ENCODE measurements around the gene FSTL4.

Gene FSTL4

GRCh38 chr5:133612249-133612860 lies at the start of gene FSTL4:
TSS of gene FSTL4 (minus strand) at chr5:133612541.
- peak; percentile 65 for DNase-seq

GRCh38 chr5:133661389-133661788 lies 49.0 kb upstream of the FSTL4 start:
- no peak for DNase-seq

GRCh38 chr5:133658327-133658726 lies 46.0 kb upstream of the FSTL4 start:
- no peak for DNase-seq

GRCh38 chr5:133657036-133657435 lies 44.7 kb upstream of the FSTL4 start:
- no peak for DNase-seq

- DNase-seq, result no peak
Measured at GRCh38 chr5:133655966-133656365, 43.6 kb upstream of the FSTL4 start.

GRCh38 chr5:133653760-133654049 lies 41.4 kb upstream of the FSTL4 start:
- DNase-seq, result no peak

GRCh38 chr5:133652951-133653759 lies 40.8 kb upstream of the FSTL4 start:
- DNase-seq, result no peak

GRCh38 chr5:133644000-133644865 lies 31.9 kb upstream of the FSTL4 start:
- DNase-seq, result no peak

- DNase-seq, result no peak
Measured at GRCh38 chr5:133643365-133643764, 31.0 kb upstream of the FSTL4 start.

GRCh38 chr5:133642153-133642722 lies 29.9 kb upstream of the FSTL4 start:
- no peak for DNase-seq

GRCh38 chr5:133641683-133642082 lies 29.3 kb upstream of the FSTL4 start:
- no peak for DNase-seq

- no peak for DNase-seq
Measured at GRCh38 chr5:133639850-133640528, 27.6 kb upstream of the FSTL4 start.

- DNase-seq, result no peak
Measured at GRCh38 chr5:133638436-133638835, 26.1 kb upstream of the FSTL4 start.

- no peak for DNase-seq
Measured at GRCh38 chr5:133637206-133637605, 24.9 kb upstream of the FSTL4 start.

GRCh38 chr5:133635051-133635450 lies 22.7 kb upstream of the FSTL4 start:
- DNase-seq, result no peak

- DNase-seq, result no peak
Measured at GRCh38 chr5:133627180-133627579, 14.8 kb upstream of the FSTL4 start.

GRCh38 chr5:133624316-133624715 lies 12.0 kb upstream of the FSTL4 start:
- no peak for DNase-seq

GRCh38 chr5:133618141-133618540 lies 5.8 kb upstream of the FSTL4 start:
- DNase-seq, result no peak

GRCh38 chr5:133613743-133614142 lies 1.4 kb upstream of the FSTL4 start:
- DNase-seq, result no peak

GRCh38 chr5:133613184-133613583 lies 843 bp upstream of the FSTL4 start:
- no peak for DNase-seq

- DNase-seq, result peak; percentile 66
Measured at GRCh38 chr5:133611357-133612248, 738 bp downstream of the FSTL4 start.

All from activated CD8-positive, alpha-beta memory T cell treated with anti-CD3 and anti-CD28 coated beads for 24 hours (primary cell).